ENCODE data around the gene TNFRSF19. TPM values are rescaled to one million over a fixed set of nuclear protein-coding genes. Genes with fewer than 3 reads are reported as not detected.

The TNFRSF19 gene
- total RNA-seq, 1 experiment from 2014 or later: 0.54 TPM

DNA sequence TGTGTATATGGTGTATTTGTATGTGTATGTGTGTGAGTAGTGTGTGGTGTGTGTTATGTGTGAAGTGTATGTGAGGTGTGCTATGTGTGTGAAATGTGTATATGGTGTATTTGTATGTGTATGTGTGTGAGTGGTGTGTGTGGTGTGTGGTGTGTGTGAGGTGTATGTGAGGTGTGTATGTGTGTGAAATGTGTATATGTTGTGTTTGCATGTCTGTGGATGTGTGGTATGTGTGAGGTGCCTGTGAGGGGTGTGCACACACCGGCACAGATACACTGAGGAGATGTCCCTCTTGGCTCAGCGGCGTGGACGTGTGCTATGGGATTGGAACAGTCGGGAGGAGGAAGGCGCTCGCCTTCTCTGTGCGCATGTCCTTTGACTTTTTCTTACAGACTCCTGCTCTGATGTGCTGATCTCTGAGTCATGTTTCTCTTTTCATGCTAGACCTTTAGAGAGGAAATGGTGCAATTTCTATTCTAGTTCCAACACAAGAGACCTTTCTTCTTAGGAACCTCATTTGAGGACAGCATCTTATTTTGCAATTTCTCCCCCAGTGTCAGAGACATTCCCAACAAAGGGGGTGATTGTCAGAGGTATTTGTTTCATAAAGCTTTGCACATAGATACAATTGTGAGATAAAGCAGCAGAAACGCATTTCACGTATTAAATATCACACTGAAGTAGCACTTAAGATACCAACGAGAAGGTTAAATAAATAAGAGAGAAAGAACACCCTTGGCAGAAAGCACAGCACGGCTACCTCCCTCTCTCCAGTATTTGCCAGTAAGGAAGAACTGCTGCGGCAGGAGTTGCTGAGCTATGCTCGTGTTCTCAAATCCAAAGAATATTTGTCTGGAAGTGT, 11.3 kb upstream of the TNFRSF19 start:
- no peaks in the 10 kb centered on the region for H3K36me3 ChIP-seq (ENCODE audit: control insufficient read depth, insufficient read depth, low read length)
- intact Hi-C loops (cut with micrococcal nuclease; ENCODE audit: unreplicated experiment): no loop called here
- H3K9me3 ChIP-seq (ENCODE audit: control insufficient read depth, insufficient read depth, low read depth, low read length): no peaks in the 10 kb centered on the region
- DNase-seq (ENCODE audit: low read depth, low spot score) (no peak), ATAC-seq (peak; percentile 95)
- no peak for TF ChIP-seq SIN3A (IDR thresholded peaks at IDR 0.05; ENCODE audit: borderline replicate concordance, insufficient read depth, low read depth, low read length)
- no peak for TF ChIP-seq REST (IDR thresholded peaks at IDR 0.05; ENCODE audit: insufficient read depth in 1 of 2, low read depth in 2 of 2, low read length in 1 of 2)
- no peak for TF ChIP-seq TCF7L2 (IDR thresholded peaks at IDR 0.05; ENCODE audit: low read depth, low read length)
- TF ChIP-seq, protein P1, sequence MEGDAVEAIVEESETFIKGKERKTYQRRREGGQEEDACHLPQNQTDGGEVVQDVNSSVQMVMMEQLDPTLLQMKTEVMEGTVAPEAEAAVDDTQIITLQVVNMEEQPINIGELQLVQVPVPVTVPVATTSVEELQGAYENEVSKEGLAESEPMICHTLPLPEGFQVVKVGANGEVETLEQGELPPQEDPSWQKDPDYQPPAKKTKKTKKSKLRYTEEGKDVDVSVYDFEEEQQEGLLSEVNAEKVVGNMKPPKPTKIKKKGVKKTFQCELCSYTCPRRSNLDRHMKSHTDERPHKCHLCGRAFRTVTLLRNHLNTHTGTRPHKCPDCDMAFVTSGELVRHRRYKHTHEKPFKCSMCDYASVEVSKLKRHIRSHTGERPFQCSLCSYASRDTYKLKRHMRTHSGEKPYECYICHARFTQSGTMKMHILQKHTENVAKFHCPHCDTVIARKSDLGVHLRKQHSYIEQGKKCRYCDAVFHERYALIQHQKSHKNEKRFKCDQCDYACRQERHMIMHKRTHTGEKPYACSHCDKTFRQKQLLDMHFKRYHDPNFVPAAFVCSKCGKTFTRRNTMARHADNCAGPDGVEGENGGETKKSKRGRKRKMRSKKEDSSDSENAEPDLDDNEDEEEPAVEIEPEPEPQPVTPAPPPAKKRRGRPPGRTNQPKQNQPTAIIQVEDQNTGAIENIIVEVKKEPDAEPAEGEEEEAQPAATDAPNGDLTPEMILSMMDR (IDR thresholded peaks at IDR 0.05): no peak
- TF ChIP-seq POLR2AphosphoS5 (IDR thresholded peaks at IDR 0.05; ENCODE audit: low read depth, low read length): no peak
- in situ Hi-C loops (cut with HindIII; ENCODE audit: low pct_unique_long_range_greater_than_20kb, low sequenced_read_pairs): no loop called here
- ChIA-PET CTCF (no interaction called here), POLR2A (no interaction called here)
- H3K4me1 ChIP-seq (ENCODE audit: control insufficient read depth, insufficient read depth, low read length): no peaks in the 10 kb centered on the region
- peak overlapping the region in 1 of 2 experiments; percentile 41; a peak in 2 of 4 replicates for H3K4me3 ChIP-seq (ENCODE audit: low read depth in 2 of 2, low read length in 2 of 2)
- BruUV-seq (replicated peaks): no TSS peak
- H3K27me3 ChIP-seq (ENCODE audit: control insufficient read depth, insufficient read depth, low read length): no peaks in the 10 kb centered on the region
- no peak overlapping the region for H3K27ac ChIP-seq (ENCODE audit: low read length)

- H3K36me3 ChIP-seq (ENCODE audit: control insufficient read depth, insufficient read depth, low read length): no peaks in the 10 kb centered on the region
- no peak overlapping the region for H3K27ac ChIP-seq (ENCODE audit: low read length)
- BruUV-seq (replicated peaks): no TSS peak
- in situ Hi-C loops (cut with HindIII; ENCODE audit: low pct_unique_long_range_greater_than_20kb, low sequenced_read_pairs): no loop called here
- H3K27me3 ChIP-seq (ENCODE audit: control insufficient read depth, insufficient read depth, low read length): no peaks in the 10 kb centered on the region
- POLR2A ChIA-PET: no interaction called here
- H3K9me3 ChIP-seq (ENCODE audit: control insufficient read depth, insufficient read depth, low read depth, low read length): no peaks in the 10 kb centered on the region
- H3K4me1 ChIP-seq (ENCODE audit: control insufficient read depth, insufficient read depth, low read length): no peaks in the 10 kb centered on the region
- no peak overlapping the region for H3K4me3 ChIP-seq (ENCODE audit: low read depth in 2 of 2, low read length in 2 of 2)
- TF ChIP-seq POLR2AphosphoS5 (IDR thresholded peaks at IDR 0.05; ENCODE audit: low read depth, low read length) (no peak), TCF7L2 (IDR thresholded peaks at IDR 0.05; ENCODE audit: low read depth, low read length) (no peak), SIN3A (IDR thresholded peaks at IDR 0.05; ENCODE audit: borderline replicate concordance, insufficient read depth, low read depth, low read length) (no peak), REST (IDR thresholded peaks at IDR 0.05; ENCODE audit: insufficient read depth in 1 of 2, low read depth in 2 of 2, low read length in 1 of 2) (no peak)
- TF ChIP-seq, protein P1 (IDR thresholded peaks at IDR 0.05): no peak
- intact Hi-C loops (cut with micrococcal nuclease; ENCODE audit: unreplicated experiment): loop anchor here (10.0 kb wide), 1 partner anchor 96 kb away; no protein-coding TSS in a partner anchor
- ATAC-seq (no peak), DNase-seq (ENCODE audit: low read depth, low spot score) (no peak)
- CTCF ChIA-PET: no interaction called here
These were observed 9.6 kb upstream of the TNFRSF19 start for GRCh38 chr13:23560571-23561089.

All from Panc1 (cell line).